Stimulated activated CD8-positive, alpha-beta memory T cell treated with anti-CD3 and anti-CD28 coated beads, Interleukin-15, amount 100 ng/mL, for 24 hours (primary cell): ENCODE data around the gene SNX32.

Experiments
- DNase-seq: peaks from one replicate; pipeline ENCODE4 v3.0.0-alpha.2; 2020; ENCODE audit warnings: low read depth

SNX32 gene

DNA sequence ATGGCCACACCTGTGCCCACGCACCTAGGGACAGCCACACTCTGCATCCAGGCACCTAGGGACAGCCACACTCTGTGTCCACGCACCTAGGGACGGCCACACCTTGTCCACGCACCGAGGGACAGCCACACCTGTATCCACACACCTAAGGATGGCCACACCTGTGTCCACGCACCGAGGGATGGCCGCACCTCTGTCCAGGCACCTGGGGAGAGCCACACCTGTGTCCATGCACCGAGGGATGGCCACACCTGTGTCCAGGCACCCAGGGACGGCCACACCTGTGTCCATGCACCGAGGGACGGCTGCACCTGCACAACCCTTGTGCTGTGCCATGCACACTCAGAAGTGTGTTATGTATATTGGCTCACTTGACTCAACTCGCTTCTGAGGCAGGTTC, 36.1 kb upstream of the SNX32 start:
- no peak for DNase-seq

DNA sequence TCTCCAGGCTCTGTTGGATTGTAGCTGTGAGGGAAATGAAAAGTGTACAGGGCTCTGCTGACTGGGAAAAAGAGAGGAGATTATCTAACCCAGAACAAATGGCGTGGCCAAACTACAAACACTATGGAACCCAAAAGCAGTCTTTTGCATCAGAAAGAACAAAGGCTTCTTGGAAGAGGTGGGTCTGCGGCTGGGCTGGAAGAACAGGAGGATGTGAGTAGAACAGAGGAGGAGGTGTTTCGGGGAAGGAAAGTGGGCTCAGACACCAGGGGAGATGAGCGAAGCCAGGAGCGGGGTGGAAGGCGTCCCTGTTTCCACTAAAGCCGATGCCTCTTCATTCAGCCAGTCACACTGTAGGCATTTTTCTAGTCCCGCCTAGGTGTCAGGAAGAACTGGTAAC, 34.9 kb upstream of the SNX32 start:
- no peak for DNase-seq

- DNase-seq = no peak
These were observed 32.4 kb upstream of the SNX32 start for GRCh38 chr11:65801153-65801987.

- no peak for DNase-seq
These were observed 30.9 kb upstream of the SNX32 start for GRCh38 chr11:65802841-65803240.

- no peak for DNase-seq
These were observed 29.8 kb upstream of the SNX32 start for GRCh38 chr11:65803797-65804492.

GRCh38 chr11:65806979-65807378, 26.8 kb upstream of the SNX32 start:
- no peak for DNase-seq

- no peak for DNase-seq
These were observed 24.9 kb upstream of the SNX32 start for GRCh38 chr11:65808744-65809341.

GRCh38 chr11:65809496-65809895, 24.3 kb upstream of the SNX32 start:
- DNase-seq = no peak

DNA sequence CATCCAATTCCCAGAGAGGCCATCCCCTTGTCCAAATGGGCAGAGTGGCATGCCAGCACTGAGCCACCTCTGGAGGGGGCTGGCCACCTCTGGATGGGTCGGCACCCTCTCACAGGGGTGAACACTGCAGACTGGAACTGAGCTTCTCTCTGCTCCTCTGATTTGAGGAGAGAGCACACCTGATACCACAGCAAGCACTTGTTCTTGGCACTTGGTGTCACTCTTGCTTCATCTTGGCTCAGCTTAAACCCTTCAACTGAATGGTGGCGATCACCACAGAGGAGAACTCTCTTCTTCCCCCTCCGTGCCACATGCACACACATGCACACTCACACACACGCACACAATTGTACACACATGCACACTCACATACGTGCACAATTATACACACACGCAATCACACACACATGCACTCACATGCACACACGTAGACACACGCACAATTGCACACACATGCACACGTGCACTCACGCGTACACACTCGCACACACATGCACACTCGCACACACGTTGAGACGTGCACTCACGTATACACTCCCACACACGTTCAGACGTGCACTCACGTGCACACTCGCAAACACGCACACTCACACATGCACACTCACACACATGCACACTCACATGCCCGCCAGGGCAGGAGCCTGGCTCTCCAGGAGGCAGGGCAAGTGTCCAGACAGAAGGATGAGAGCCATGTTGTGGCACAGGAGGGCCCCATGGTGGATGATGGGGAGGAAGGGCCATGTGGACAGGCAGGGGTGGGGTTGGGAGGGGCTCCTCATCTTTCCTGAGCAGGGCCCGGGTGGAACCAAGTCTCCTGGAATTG, 23.5 kb upstream of the SNX32 start:
- DNase-seq = no peak

GRCh38 chr11:65811764-65812475, 21.8 kb upstream of the SNX32 start:
- no peak for DNase-seq

DNA sequence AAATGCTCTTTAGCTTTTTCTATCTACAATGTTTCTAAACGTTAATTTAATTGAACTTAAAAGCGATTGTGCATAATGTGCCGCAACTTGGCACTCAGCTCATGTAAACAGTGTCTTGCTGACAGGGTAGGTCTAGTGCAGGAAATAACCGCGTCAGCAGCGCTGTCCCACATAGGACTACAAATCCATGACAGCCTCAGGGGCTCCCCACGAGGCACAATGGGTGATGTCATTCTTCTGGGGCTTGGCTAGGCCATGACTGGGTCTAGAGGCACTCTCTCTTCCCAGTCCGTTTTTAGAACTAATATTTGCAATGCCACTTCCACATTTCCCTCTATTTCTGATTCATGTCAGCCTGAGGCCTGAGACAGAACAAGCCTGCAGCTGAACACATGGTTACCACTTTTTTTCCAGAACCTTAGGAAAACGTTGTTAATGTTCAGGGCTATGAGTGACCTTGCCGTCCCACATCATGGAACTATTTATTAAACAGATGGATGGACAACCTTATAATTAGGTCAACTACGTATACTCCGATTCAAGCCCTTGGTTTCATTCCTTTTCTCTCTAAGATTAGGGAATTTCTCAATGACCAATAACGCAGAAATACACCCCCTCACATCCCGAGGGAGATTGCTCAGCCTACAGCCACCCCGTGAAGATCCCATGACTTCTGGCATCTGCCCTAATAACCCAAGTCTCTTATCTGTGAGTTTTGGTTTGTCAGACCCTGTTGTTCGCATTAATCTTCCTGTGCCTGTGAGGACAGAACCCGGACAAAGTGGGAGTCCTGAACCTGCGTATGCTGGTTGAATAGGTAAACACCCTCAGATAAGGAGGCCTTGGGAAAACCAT, 19.4 kb upstream of the SNX32 start:
- no peak for DNase-seq

DNA sequence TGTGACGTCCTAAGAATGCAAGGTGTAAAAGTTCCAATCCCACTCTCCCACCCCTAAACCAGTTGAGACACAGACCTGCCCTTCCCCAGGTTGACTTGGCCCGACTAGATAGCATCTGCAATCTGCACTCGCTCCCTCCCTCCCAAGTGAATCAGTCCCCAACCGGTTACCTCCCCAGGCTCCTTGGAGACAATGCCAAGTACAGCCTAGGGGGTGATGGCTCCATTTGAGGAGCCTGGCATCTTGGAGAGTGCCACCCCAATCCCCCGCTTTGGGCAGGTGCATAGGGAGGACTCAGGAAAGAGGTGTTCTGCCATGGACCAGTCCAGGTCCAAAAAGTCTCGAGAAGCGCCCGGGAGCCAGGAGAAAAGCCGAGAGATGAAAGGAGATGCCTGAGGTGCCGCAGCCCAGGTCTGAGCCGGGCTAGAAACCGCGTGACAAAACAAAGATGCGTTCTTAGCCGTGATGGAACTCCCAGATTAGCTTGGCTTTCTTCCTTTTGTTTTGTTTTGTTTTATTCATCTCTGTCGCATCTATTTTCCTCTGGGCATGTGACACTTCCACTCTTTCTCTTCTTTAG, 18.7 kb upstream of the SNX32 start:
- DNase-seq = no peak

DNA sequence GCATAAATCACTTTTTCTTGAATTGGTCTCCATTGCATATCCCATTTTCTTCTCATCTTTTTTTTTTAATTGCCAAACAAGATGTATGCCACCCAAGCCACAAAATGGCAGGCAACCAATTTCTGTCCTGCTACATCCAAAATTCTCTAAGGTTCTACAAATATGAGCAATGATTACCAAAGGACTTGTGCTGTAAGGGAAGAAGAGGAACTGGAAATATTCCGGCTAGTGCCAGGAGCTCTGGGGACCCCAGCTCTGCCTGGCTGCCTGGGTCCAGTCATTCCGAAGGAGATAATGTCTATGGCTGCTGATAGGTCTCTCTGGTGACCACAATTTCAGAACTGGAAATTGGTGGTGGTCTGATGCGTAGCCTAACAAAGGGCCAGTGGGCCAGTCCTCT, 17.1 kb upstream of the SNX32 start:
- no peak for DNase-seq

DNA sequence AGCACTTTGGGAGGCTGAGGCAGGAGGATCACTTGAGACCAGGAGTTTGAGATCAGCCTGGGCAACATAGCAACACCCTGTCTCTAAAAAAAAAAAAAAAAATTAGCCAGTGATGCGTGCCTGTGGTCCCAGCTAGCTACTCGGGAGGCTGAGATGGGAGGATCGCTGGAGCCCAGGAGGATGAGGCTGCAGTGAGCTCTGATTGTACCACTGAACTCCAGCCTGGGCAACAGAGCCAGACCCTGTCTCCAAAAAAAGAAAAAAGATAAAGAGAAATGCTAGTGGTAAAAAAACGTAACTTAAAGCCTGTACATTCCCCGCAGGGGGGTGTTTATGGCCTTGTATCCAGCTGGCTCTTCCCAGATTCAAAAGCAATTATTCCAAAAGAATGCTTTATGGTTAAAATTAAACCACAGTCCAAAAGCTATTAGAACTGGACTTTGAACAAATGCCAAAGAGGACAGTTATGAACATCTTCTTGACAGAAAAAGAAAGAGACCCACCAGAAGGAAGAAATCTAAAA, 16.4 kb upstream of the SNX32 start:
- no peak for DNase-seq

- peak; percentile 98 for DNase-seq
These were observed 15.7 kb upstream of the SNX32 start for GRCh38 chr11:65817835-65818680.

GRCh38 chr11:65821107-65821506, 12.7 kb upstream of the SNX32 start:
- no peak for DNase-seq

GRCh38 chr11:65822776-65823528, 10.8 kb upstream of the SNX32 start:
- DNase-seq = no peak

GRCh38 chr11:65826984-65827735, 6.6 kb upstream of the SNX32 start:
- DNase-seq = no peak
